Muscle layer of colon (tissue), 2 donors: ENCODE measurements around the gene ZNF85.
"Not testable (repeated sequence)": the region's sequence is repeated elsewhere in the genome, so short reads cannot be mapped to it uniquely, and the experiment has no call there.

Experiments used
- H3K27ac ChIP-seq: one replicate; pipeline ENCODE4 v1.7.0; 2013; ENCODE audit warnings: low read depth, mild to moderate bottlenecking, low read length, moderate library complexity
- H3K27me3 ChIP-seq, 2 donors: one replicate each; pipeline ENCODE4 v1.7.0; 2013; ENCODE audit warnings: low read length in 2 of 2, mild to moderate bottlenecking in 2 of 2; ENCODE audit not compliant: insufficient read depth in 2 of 2, control insufficient read depth in 1 of 2
- H3K36me3 ChIP-seq: one replicate; pipeline ENCODE4 v1.7.0; 2013; ENCODE audit warnings: mild to moderate bottlenecking, low read length; ENCODE audit not compliant: insufficient read depth
- H3K4me1 ChIP-seq: one replicate; pipeline ENCODE4 v1.7.0; 2013; ENCODE audit warnings: mild to moderate bottlenecking, low read length; ENCODE audit not compliant: insufficient read depth
- H3K4me3 ChIP-seq, 2 donors: one replicate each; pipeline ENCODE4 v1.7.0; 2013; ENCODE audit warnings: low read length in 2 of 2, low read depth in 1 of 2, mild to moderate bottlenecking in 1 of 2, moderate library complexity in 1 of 2
- H3K9ac ChIP-seq: one replicate; pipeline ENCODE4 v1.7.0; 2013; ENCODE audit warnings: low read length
- H3K9me3 ChIP-seq: one replicate; pipeline ENCODE4 v1.7.0; 2013; ENCODE audit warnings: mild to moderate bottlenecking, low read length
- donor health status: abdominal sarcoma.
- donor health status: Adenocarcinoma of cecum.

ZNF85 gene

DNA sequence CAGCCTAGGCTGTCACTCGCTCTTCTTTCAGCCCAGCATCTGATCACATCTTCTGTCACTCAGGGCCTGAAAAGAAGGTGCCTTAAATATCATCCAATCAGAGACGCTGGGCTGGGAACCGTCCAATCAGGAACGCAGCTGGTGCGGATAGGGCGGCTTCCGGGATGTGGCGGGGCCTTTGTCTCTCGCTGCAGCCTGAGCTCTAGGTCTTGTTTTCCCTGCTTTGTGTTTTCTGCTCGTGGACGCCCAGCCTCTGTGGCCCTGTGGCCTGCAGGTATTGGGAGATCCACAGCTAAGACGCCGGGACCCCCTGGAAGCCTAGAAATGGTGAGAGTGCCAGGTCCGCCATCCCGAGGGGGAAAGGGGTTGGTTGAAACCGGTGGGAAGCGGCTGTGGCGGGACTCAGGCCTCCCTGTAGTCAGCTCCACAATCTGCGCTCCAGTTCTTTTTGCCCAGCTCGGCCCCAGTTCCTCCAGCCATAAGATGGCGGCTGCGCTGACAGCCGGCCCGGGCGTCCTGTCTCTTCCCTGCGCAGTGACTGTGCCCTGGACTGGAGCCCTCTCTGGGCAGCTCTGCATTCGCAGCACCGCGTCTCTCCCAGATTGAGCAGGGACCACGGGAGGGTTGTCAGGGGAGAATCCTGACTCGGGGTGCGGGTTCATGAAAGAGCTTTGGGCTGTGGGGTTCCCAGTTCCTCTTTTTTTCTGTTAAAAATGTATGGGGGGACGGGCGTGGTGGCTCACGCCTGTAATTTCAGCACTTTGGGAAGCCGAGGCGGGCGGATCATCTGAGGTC, at the start of gene ZNF85:
Gene ZNF85 (plus strand): TSS at position 175 of the 795 bp plus-strand sequence. CDS start 150 bp downstream, at position 325.
- Histone ChIP-seq H3K27me3 (no peaks in the 10 kb centered on the region), H3K36me3 (no peaks in the 10 kb centered on the region), H3K4me1 (no peaks in the 10 kb centered on the region), H3K9ac (peak within 1 kb of the TSS; percentile 74), H3K9me3 (no peaks in the 10 kb centered on the region), H3K27ac (peak within 1 kb of the TSS; percentile 94), H3K4me3 (peak within 1 kb of the TSS; percentile 71 to 91)

DNA sequence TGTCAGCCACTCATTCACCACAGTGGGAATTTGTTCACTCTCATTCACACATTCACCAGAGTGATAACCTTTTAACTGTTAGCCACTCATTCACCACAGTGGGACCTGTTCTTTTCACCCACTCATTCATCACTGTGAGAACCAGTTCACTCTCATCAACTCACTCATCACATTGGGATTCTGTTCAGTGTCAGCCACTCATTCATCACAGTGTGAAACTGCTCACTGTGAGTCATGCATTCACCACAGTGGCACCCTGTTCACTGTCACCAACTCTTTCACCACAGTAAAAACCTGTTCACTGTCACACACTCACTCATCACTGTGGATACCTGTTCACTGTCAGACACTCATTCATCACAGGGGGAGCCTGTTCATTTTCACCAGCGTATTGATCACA, 43.5 kb upstream of the ZNF85 start:
- Histone ChIP-seq H3K4me1 (no peaks in the 10 kb centered on the region), H3K9me3 (no peaks in the 10 kb centered on the region), H3K36me3 (no peaks in the 10 kb centered on the region), H3K4me3 (no peak overlapping the region), H3K9ac (no peak overlapping the region), H3K27ac (no peak overlapping the region), H3K27me3 (no peaks in the 10 kb centered on the region)

DNA sequence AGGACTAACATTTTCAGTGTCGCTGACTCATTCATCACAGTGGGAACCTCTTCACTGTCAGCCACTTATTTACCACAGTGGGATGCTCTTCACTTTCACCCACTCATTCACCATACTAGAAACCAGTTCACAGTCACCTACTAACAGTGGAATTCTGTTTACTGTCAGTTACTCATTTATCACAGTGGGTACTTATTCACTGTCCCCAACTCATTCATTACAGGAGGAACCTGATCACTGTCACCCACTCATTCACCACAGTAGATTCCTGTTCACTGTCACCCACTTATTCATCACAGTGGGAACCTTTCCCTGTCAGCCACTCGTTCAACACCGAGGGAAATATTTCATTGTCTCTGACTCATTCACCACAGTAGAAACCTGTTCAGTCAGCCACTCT, 10.1 kb upstream of the ZNF85 start:
- Histone ChIP-seq H3K36me3 (no peaks in the 10 kb centered on the region), H3K27ac (no peak overlapping the region), H3K4me1 (no peaks in the 10 kb centered on the region), H3K9ac (no peak overlapping the region), H3K4me3 (no peak overlapping the region), H3K27me3 (no peaks in the 10 kb centered on the region), H3K9me3 (no peaks in the 10 kb centered on the region)

DNA sequence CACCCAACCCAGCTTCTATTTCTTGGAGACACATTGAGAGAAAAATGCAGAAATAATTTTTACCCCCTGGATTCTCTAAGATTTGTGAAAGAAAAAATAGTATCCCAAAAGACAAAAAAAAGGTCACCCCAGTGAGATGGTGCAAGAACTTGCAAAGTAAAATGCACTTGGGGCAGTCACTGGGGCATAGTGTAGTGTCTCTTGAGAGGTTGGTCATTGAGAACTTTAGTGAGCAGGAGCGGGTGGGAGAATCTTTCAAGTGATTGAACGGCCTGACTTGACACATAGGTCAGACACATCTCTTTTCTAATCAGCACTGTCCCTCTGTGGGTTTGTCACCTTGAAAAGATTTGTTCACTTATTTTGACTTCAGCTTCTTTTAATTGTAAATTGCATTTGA, 2.4 kb downstream of the ZNF85 start:
- Histone ChIP-seq H3K36me3 (no peaks in the 10 kb centered on the region), H3K27me3 (no peaks in the 10 kb centered on the region), H3K27ac (no peak overlapping the region), H3K4me1 (no peaks in the 10 kb centered on the region), H3K4me3 (no peak overlapping the region), H3K9me3 (no peaks in the 10 kb centered on the region), H3K9ac (no peak overlapping the region)

DNA sequence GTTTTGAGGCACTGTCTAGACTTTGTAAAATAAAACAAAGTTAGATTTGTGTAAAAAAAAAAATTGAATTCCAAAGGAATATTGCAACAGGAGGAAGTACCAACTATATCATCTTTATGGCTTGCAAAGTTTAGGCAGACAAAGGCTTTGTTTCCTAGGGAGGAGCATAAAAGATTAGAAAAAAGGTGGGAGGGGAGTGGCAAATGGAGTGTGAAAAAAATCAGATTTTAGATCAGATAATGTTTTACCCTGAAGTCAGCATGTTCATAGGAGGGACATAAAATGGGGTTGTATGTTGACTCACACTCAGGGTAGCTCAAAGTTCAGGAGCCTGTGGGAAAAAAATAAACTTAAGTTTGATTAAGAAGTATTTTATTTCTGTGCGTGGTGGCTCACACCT, 3.7 kb downstream of the ZNF85 start:
- no peaks in the 10 kb centered on the region for H3K27me3 ChIP-seq
- no peaks in the 10 kb centered on the region for H3K9me3 ChIP-seq
- H3K4me3 ChIP-seq = no peak overlapping the region
- no peak overlapping the region for H3K9ac ChIP-seq
- no peaks in the 10 kb centered on the region for H3K4me1 ChIP-seq
- no peak overlapping the region for H3K27ac ChIP-seq
- H3K36me3 ChIP-seq = no peaks in the 10 kb centered on the region

DNA sequence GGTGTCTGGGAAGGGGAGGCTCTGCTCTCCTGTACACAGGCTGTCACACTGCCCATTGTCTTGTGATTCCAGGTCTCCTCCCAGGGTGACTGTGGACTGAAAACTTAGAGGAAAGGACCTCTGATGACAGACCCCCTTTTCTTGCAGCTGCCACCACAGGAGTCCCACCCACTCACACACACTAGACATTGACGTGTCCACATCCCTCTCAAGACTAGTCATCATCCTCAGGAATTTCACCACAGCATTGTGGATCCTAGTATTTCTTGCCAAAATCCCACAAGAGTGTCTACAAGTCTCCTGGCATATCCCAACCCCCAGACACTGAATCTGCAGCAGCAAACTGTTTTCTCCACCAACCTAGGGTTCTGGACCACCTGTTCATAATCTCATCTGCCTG, 5.3 kb downstream of the ZNF85 start:
- Histone ChIP-seq H3K27ac (no peak overlapping the region), H3K36me3 (no peaks in the 10 kb centered on the region), H3K4me1 (no peaks in the 10 kb centered on the region), H3K27me3 (no peaks in the 10 kb centered on the region), H3K4me3 (no peak overlapping the region), H3K9me3 (no peaks in the 10 kb centered on the region), H3K9ac (no peak overlapping the region)

DNA sequence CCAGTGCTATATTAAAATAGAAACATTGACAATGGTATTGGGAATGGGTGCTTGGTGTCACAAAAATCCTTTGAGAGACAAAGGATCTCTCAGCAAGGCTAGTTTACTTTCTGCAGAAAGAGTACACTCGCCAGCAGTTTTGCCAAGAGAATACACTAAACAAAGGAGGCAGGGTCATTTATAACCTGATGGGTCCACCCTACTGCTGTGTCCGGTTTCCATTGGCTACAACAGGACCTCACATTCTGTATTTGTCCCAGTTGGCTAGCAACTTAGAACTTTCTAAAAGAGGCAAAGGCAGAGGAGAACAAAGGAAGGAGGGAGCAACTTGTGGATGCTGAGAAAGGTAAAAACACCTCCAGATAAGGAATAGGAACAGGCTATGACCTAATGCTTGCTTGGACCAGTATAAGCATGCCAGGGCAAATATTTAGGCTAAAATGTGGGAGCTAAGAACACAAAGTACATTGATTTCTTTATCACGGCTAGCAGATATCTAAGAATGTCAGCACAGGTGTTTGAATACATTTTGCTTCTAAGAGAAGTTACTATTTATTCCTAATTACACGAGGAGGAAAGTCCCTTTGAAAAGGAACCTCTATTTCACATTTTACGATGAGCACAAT, 13.4 kb downstream of the ZNF85 start:
- not testable (repeated sequence) for H3K27ac ChIP-seq, H3K9me3 ChIP-seq, H3K36me3 ChIP-seq, H3K27me3 ChIP-seq, H3K4me3 ChIP-seq, H3K4me1 ChIP-seq, H3K9ac ChIP-seq

DNA sequence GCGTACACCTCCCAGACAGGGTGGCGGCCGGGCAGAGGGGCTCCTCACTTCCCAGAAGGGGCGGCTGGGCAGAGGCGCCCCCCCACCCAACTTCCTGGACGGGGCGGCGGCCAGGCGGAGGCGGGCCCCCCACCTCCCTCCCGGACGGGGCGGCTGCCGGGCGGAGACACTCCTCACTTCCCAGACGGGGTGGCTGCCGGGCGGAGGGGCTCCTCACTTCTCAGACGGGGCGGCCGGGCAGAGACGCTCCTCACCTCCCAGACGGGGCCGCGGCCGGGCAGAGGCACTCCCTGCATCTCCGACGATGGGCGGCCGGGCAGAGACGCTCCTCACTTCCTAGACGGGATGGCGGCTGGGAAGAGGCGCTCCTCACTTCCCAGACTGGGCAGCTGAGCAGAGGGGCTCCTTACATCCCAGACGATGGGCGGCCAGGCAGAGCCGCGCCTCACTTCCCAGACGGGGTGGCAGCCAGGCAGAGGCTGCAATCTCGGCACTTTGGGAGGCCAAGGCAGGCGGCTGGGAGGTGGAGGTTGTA, 29.6 kb downstream of the ZNF85 start:
- not testable (repeated sequence) for H3K9me3 ChIP-seq, H3K4me1 ChIP-seq, H3K27ac ChIP-seq, H3K27me3 ChIP-seq, H3K36me3 ChIP-seq, H3K4me3 ChIP-seq, H3K9ac ChIP-seq

DNA sequence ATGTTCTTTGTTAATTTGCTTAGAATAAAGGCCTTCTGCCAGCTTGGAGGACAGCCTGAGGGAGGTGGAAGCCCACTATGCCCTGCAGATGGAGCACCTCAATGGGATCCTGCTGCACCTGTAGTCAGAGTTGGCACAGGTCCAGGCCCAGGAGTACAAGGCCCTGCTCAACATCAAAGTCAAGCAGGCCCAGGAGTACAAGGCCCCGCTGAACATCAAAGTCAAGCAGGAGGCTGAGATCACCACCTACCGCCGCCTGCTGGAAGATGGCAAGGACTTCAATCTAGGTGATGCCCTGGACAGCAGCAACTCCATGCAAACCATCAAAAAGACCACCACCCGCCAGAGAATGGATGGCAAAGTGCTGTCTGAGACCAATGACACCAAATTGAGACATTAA, 41.7 kb downstream of the ZNF85 start:
- Histone ChIP-seq H3K9me3 (no peaks in the 10 kb centered on the region), H3K27me3 (no peaks in the 10 kb centered on the region), H3K4me1 (no peaks in the 10 kb centered on the region), H3K36me3 (no peaks in the 10 kb centered on the region), H3K27ac (no peak overlapping the region), H3K4me3 (no peak overlapping the region), H3K9ac (no peak overlapping the region)

DNA sequence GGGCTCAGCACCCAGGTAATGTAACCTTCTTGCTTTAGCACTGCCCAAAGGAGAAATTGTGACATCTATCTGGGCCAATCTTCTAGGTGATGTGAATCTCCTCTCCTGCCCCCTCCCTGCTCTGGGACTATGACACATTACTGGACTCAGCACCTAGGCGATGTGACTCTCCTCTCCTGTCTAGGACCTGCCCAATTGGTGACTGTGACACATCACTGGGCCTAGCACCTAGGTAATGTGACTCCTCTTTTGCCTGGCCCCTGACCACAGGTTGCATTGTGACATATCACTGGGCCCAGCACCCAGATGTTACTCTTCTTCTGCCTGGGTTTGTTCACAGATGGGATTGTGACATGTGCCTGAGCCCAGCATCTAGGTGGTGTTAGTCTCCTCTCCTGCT, 45.0 kb downstream of the ZNF85 start:
- Histone ChIP-seq H3K27me3 (no peaks in the 10 kb centered on the region), H3K9me3 (no peaks in the 10 kb centered on the region), H3K9ac (no peak overlapping the region), H3K4me3 (no peak overlapping the region), H3K36me3 (no peaks in the 10 kb centered on the region), H3K4me1 (no peaks in the 10 kb centered on the region), H3K27ac (no peak overlapping the region)

DNA sequence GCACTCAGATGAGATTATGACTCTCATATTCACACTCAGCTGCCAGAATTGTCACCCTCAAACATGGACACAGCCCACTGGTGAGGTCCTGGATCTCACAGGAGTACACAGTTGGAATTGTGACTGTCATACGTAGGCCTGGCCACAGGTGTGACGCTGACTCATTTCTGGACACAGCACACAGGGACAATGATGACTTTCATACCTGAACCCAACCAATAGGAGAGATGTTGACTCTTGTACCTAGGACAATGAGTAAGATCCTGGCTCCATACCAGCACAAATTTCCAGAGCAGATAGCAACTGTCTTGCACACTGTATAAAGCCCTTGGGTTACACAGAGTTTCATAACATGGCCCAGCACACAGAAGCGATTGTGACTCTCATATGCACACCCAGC, 46.4 kb downstream of the ZNF85 start:
- Histone ChIP-seq H3K4me3 (no peak overlapping the region), H3K27me3 (no peaks in the 10 kb centered on the region), H3K9me3 (no peaks in the 10 kb centered on the region), H3K36me3 (no peaks in the 10 kb centered on the region), H3K27ac (no peak overlapping the region), H3K4me1 (no peaks in the 10 kb centered on the region), H3K9ac (no peak overlapping the region)

DNA sequence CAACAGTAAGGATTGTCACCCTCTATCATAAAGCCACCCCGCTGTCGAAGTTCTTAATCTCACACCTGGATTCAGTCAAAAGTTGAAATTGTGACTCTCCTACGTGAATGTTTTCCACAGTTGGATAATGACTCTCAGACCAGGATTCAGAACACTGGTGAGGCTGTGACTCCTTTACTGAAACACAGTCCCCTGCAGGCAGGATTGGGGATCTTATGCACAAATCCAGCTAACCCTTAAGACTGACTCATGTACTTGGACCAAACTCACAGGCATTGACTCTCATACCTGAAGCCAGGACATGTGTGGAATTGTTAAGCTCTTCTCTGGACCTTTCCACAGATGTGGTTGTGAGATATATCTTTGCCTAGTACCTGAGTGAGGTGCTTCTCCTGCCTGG, 46.8 kb downstream of the ZNF85 start:
- no peak overlapping the region for H3K9ac ChIP-seq
- no peaks in the 10 kb centered on the region for H3K27me3 ChIP-seq
- no peak overlapping the region for H3K27ac ChIP-seq
- no peaks in the 10 kb centered on the region for H3K9me3 ChIP-seq
- H3K4me3 ChIP-seq = no peak overlapping the region
- H3K36me3 ChIP-seq = no peaks in the 10 kb centered on the region
- no peaks in the 10 kb centered on the region for H3K4me1 ChIP-seq
